Endodermal cell (in vitro differentiated cells): ENCODE measurements around the gene TMEM134. TPM values are rescaled to one million over a fixed set of nuclear protein-coding genes. Genes with fewer than 3 reads are reported as not detected.
A peak's percentile ranks its signal among the peaks of the same experiment; 100 is the strongest.

Experiments used
- DNase-seq: peaks from one replicate; pipeline ENCODE4 v3.0.0-alpha.2; 2017
- H3K27ac ChIP-seq: 2 replicates; pipeline ENCODE4 v1.5.1; 2013; ENCODE audit warnings: mild to moderate bottlenecking, low read depth, low read length, moderate library complexity
- H3K27me3 ChIP-seq: 2 replicates; pipeline ENCODE4 v1.6.1; 2013; ENCODE audit warnings: mild to moderate bottlenecking, low read length, moderate library complexity; ENCODE audit not compliant: insufficient read depth, control insufficient read depth, poor library complexity, severe bottlenecking
- H3K36me3 ChIP-seq: 2 replicates; pipeline ENCODE4 v1.7.0; 2013; ENCODE audit warnings: mild to moderate bottlenecking, low read length, moderate library complexity; ENCODE audit not compliant: control insufficient read depth, insufficient read depth
- H3K4me1 ChIP-seq: one replicate; pipeline ENCODE4 v1.7.0; 2013; ENCODE audit warnings: low read length; ENCODE audit not compliant: control insufficient read depth, insufficient read depth
- H3K4me3 ChIP-seq: 2 replicates; pipeline ENCODE4 v1.5.1; 2013; ENCODE audit warnings: mild to moderate bottlenecking, low read length, moderate library complexity
- H3K9ac ChIP-seq: 2 replicates; pipeline ENCODE4 v1.6.1; 2013; ENCODE audit warnings: mild to moderate bottlenecking, low read length, moderate library complexity; ENCODE audit not compliant: poor library complexity, severe bottlenecking; ENCODE audit errors: extremely low read depth
- H3K9me3 ChIP-seq: 2 replicates; pipeline ENCODE4 v1.6.1; 2013; ENCODE audit warnings: mild to moderate bottlenecking, low read length, moderate library complexity; ENCODE audit not compliant: control insufficient read depth
- H3K27ac Mint-ChIP-seq: 2 replicates; pipeline ENCODE4 v1.8.0; 2020; ENCODE audit warnings: mixed read lengths
- H3K27me3 Mint-ChIP-seq: 2 replicates; pipeline ENCODE4 v1.8.0; 2021; ENCODE audit warnings: mild to moderate bottlenecking, mixed read lengths; ENCODE audit not compliant: insufficient read depth
- H3K36me3 Mint-ChIP-seq: 2 replicates; pipeline ENCODE4 v1.8.0; 2020; ENCODE audit warnings: low read depth, mixed read lengths
- H3K4me1 Mint-ChIP-seq: 2 replicates; pipeline ENCODE4 v1.8.0; 2020; ENCODE audit warnings: mixed read lengths
- H3K4me3 Mint-ChIP-seq: 2 replicates; pipeline ENCODE4 v1.8.0; 2020; ENCODE audit warnings: mild to moderate bottlenecking, moderate library complexity, mixed read lengths
- H3K9me3 Mint-ChIP-seq: 2 replicates; pipeline ENCODE4 v1.8.0; 2020; ENCODE audit warnings: mild to moderate bottlenecking, mixed read lengths
- CTCF ChIP-seq: fragments of 200-600 bp; sonication (generic); conservative IDR thresholded peaks from 2 replicates; pipeline ENCODE4 v1.5.0; 2021; ENCODE audit warnings: antibody characterized with exemption, mild to moderate bottlenecking
- WGBS, 2 experiments: methylation state at CpG; one replicate each; pipeline versions ENCODE4 v1.1.5 to v1.1.7; 2013; ENCODE audit warnings: missing lambda C conversion rate in 2 of 2, mixed read lengths in 1 of 2; ENCODE audit not compliant: insufficient coverage in 1 of 2, insufficient read length in 1 of 2; 5-methylcytosine and 5-hydroxymethylcytosine counted together
- total RNA-seq, 2 donors: library from RNA; stranded (reverse); fragmentation: NEBNext Ultra II Directional in 1 of 2; extraction: Animal tissue kit (Norgen Biotek cat#: 25700) in 1 of 2; gene quantifications; 2 replicates in 1 of 2; 3 replicates in 1 of 2; pipeline ENCODE4 v1.2.1, GENCODE V29; 2021

TMEM134 gene
- total RNA-seq, 2 donors from 2014 or later: 67.4 to 87.8 TPM

GRCh38 chr11:67449116-67449844 is 19.8 kb downstream of the TMEM134 start:
- no peaks in the 10 kb centered on the region for H3K4me1 ChIP-seq
- H3K9ac ChIP-seq: no peak overlapping the region
- Mint-ChIP-seq H3K4me3 (no peak overlapping the region), H3K27ac (no peak overlapping the region), H3K27me3 (no peaks in the 10 kb centered on the region), H3K36me3 (no peaks in the 10 kb centered on the region), H3K4me1 (no peaks in the 10 kb centered on the region), H3K9me3 (no peaks in the 10 kb centered on the region)
- DNase-seq: no peak
- 93 to 100% methylated on average over 6 to 9 of the region's 9 CpGs for WGBS, 2 experiments
- no peak overlapping the region for H3K4me3 ChIP-seq
- no peaks in the 10 kb centered on the region for H3K36me3 ChIP-seq
- no peak overlapping the region for H3K27ac ChIP-seq
- no peaks in the 10 kb centered on the region for H3K9me3 ChIP-seq
- H3K27me3 ChIP-seq: no peaks in the 10 kb centered on the region
- no peak for TF ChIP-seq CTCF

- no peaks in the 10 kb centered on the region for H3K4me1 ChIP-seq
- Mint-ChIP-seq H3K4me3 (no peak overlapping the region), H3K4me1 (no peaks in the 10 kb centered on the region), H3K27me3 (no peaks in the 10 kb centered on the region), H3K9me3 (no peaks in the 10 kb centered on the region), H3K27ac (no peak overlapping the region), H3K36me3 (no peaks in the 10 kb centered on the region)
- WGBS, 2 experiments: 95 to 100% methylated on average over 3 to 7 of the region's 7 CpGs
- no peak overlapping the region for H3K27ac ChIP-seq
- H3K27me3 ChIP-seq: no peaks in the 10 kb centered on the region
- TF ChIP-seq CTCF: no peak
- no peak overlapping the region for H3K4me3 ChIP-seq
- no peaks in the 10 kb centered on the region for H3K36me3 ChIP-seq
- no peak for DNase-seq
- no peaks in the 10 kb centered on the region for H3K9me3 ChIP-seq
- no peak overlapping the region for H3K9ac ChIP-seq
These were observed 20.8 kb downstream of the TMEM134 start for GRCh38 chr11:67448220-67448609.

- no peak for DNase-seq
- TF ChIP-seq CTCF: no peak
- Mint-ChIP-seq H3K27ac (peak overlapping the region; percentile 23), H3K4me3 (no peak overlapping the region), H3K36me3 (peaks cover 12% of the 10 kb centered on the region), H3K4me1 (no peaks in the 10 kb centered on the region), H3K27me3 (no peaks in the 10 kb centered on the region), H3K9me3 (no peaks in the 10 kb centered on the region)
- Histone ChIP-seq H3K9me3 (no peaks in the 10 kb centered on the region), H3K4me3 (no peak overlapping the region), H3K27me3 (no peaks in the 10 kb centered on the region), H3K36me3 (peaks cover 13% of the 10 kb centered on the region), H3K9ac (no peak overlapping the region), H3K4me1 (no peaks in the 10 kb centered on the region), H3K27ac (no peak overlapping the region)
- WGBS, 2 experiments: 83 to 89% methylated on average over 3 to 5 of the region's 5 CpGs
These were observed 23.5 kb downstream of the TMEM134 start for GRCh38 chr11:67445515-67445914.
